GM19452 (cell line): ENCODE results near the gene KIF25.
"Not testable (repeated sequence)": the region's sequence is repeated elsewhere in the genome, so short reads cannot be mapped to it uniquely, and the experiment has no call there.

Source experiments
- ATAC-seq: cut with Tn5 transposase; IDR thresholded peaks from one replicate; pipeline ENCODE4 v1.9.1; 2021; ENCODE audit not compliant: unreplicated experiment

KIF25 gene

DNA sequence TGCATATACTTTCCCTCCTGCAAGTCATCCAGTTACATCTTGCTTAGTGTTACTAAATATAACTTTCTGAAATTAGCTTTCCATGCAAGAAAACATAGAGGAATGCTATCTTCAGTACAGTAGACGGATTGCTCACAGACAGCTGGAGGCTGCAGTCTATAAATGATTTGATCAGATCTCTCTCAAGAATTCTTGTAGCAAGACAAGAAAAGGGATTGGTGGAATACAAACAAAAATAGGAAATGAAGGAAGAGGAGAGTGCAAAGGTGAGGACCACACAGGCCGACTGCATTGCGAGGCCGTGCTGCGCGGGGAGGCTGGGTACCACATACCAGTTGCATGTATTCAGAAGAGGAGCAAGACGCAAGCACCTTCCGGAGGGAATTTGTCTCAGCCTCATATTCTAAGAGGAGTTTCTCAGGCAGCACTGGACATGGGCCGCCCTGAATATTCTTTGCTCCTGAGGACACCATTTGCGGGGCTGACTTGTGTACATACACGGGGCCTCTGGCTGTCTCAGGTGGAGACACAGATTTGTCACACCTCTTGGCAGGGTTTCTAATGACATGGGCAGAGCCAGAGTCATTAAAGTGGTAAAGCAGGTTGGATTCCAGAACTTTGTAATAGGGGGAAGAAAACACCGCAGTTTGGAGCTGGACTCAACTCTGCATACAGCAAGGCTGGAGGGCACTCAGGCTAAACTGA lies 22.7 kb upstream of the KIF25 start:
- ATAC-seq, result no peak

DNA sequence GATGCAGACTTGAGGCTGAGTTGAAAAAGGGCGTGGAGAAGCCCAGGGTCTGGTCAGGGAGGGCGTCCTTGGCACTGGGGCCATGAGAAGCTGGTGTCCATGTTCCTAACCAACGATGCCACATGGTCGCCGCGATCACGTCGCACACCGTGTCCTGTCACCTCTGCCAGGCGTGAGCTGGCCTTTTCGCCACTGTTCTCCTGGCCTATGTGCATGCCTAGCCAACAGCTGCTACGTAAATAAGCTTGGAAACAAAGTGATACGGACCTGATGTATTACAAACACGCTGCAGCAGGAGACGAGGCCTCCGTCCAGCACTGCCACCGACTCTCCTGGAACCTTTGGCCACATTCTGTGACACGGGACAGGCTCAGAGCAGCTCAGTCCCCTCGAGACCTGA lies 22.0 kb upstream of the KIF25 start:
- no peak for ATAC-seq

DNA sequence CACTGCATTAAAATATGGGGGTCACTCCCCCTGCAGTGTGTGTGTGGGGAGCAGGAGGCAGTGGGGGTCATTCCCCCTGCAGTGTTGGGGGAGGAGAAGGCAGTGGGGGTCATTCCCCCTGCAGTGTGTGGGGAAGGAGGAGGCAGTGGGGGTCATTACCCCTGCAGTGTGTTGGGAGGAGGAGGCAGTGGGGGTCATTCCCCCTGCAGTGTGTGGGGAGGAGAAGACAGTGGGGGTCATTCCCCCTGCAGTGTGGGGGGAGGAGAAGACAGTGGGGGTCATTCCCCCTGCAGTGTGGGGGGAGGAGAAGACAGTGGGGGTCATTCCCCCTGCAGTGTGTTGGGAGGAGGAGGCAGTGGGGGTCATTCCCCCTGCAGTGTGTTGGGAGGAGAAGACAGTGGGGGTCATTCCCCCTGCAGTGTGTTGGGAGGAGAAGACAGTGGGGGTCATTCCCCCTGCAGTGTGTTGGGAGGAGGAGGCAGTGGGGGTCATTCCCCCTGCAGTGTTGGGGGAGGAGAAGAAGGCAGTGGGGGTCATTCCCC lies 21.3 kb upstream of the KIF25 start:
- ATAC-seq, result not testable (repeated sequence)

DNA sequence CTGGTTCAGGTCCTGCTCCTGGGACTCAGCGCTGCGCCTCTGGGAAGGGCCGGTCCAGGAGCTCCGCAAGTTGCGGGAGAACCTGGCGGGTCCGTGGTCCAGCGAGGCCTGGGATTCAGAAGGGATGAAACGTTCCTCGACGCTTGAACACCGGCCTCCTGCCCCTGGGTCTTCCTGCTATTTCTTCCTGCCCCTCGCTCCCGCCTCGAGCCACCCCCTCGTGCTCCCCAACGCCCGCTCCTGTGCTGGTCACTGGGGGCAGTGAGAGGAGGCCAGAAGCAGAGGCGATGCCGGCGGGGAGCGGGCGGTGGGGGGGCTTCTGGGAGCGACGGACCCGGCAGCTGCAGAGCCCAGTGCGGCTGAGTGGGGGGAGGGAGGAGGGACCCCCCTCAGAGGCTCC lies 20.8 kb upstream of the KIF25 start:
- no peak for ATAC-seq

DNA sequence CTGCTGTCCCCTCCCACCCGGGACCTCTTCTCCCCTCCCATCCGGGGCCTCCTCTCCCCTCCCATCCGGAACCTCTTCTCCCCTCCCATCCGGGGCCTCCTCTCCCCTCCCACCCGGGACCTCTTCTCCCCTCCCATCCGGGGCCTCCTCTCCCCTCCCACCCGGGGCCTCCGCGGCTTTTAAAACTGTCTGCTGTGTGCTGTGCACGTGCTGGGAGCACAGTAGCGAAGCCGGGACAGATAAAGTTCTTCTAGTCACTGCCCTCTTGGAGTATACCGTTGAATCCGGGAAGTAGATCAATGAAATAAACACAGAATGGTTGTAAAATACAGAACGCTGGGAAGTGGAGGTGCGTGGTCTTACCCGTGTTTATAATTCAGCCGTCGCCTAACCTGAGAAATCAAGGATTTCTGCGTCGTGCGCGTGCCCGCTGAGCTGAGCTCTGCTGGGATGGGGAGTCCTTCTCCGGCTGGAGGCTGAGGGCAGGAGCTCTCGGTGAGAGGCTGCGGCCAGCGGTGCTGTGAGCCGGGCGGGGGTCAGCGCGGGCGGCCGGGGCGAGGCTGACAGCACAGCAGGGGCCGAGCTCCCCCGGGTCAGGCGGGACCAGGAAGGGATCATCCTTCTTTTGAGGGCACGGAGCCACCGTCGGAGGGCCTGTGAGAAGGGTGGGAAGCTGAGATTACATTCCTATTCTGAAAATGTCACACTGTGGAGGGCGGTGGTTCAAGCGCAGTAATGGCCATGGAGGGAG lies 19.6 kb upstream of the KIF25 start:
- ATAC-seq, result no peak

DNA sequence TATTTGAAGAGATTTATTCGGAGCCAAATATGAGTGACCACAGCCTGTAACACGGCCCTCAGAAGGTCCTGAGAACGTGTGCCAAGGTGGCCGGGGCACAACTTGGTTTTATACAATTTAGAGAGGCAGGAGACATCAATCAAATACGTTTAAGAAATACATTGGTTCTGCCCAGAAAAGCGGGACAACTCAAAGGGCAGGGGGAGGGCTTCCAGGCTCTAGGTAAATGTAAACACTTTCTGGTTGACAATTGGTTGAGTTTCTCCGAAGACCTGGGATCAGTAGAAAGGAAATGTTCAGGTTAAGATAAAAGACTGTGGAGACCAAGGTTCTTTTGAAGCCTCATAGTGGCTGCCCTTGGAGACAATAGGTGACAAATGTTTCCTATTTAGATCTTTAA lies 18.9 kb upstream of the KIF25 start:
- no peak for ATAC-seq

DNA sequence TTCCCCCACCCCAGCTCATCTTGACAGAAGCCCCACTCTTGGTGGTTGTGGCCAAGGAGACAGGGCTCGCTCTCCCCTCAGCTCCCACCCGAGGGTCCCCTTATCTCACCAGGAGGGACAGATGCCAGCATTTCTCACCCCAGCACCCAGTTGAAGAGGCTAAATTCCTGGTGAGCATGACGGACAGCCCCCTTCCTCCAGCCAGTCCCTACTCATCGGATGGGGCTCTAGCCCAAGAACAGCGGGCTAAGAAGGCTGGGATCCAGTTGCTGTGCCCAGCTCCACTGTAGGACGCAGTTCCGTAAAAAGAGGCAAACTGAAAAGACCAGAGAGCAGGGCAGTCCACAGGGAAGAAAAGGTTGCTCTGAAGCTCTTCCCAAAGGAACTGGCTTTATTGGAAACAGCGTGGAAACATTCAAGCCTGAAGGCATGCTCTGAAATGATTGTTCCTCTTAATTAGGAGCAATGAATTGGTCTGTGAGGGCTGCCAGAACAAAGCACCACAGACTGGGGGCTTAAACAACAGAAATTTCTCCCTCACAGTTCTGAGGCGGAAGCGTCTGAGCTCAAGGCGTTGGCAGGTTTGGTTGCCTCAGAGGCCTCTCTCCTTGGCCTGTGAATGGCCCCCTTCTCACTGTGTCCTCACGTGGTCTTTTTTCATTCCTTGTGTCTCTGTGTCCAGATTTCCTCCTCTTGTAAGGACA lies 17.9 kb upstream of the KIF25 start:
- no peak for ATAC-seq

DNA sequence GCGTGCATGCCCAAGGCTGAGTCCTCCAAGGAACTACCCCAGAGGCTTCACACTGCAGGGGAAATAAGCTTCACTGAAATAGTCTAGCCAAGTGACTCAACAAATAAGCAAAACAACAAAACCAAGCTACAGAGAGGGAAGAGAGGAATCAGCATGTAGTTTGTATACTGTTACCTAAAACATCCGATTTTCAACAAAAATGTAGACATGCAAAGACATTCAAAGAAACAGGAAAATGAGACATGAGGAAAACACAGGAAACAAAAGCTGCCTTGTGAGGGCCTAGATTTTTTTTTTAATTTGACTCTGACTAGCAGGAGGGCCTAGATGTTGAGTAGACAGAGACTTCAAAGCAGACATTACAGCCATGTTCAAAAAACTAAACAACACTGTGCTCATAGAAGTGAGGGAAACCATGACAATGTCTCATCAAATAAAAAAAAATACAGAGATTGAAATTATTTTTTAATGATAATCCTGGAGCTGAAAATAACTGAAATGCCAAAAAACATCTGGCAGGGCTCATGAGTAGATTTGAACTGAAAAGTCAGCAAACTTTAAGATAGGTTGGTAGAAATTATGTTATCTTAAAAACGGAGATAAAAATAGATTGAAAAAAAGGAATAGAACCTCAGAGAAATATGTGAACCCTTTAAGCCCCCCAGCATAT lies 16.4 kb upstream of the KIF25 start:
- no peak for ATAC-seq

DNA sequence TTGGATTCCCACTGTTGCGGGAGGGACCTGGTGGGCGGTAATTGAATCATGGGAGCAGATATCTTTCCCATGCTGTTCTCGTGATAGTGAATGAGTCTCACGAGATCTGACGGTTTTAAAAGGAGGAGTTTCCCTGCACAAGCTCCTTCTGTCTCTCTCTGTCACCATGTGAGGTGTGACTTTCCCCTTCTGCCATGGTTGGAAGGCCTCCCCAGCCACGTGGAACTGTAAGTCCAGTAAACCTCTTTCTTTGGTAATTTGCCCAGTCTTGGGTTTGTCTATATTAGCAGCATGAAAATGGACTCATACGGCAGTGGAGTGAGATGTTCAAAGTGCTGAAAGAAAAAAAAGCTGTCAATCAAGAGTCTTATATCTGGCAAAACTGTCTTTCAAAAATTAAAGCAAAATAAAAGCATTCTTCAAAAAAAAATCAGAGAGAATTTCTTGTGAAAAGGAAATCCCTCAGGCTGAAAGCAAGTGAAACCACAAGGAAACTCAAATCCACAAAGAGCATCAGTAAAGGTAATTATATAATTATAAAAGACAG lies 15.5 kb upstream of the KIF25 start:
- ATAC-seq, result no peak

DNA sequence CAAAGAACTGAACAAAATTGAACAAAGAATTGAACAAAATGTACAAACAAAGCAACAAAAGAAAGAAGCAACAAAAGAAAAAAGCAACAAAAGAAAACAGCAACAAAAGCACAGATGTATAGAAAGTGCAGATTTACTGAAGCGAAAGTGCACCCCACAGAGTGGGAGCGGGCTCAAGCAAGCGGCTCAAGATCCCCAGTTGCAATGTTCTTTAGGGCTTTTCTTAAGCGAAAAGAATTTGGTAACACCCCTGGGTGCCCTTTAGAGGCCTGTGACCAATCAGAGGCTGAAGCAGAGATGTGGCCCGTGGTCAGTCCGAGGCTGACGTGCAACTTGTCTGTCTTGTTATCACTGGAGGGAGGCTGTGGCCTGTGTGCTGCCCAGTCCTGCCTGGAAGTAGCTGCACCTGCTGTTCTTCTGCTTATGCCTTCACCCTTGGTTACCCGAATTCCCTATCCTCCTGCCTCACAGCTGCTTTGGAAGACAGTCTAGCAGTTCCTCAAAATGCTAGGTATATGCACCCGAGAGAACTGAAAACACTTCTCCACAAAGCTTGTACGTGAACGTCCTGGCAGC lies 13.2 kb upstream of the KIF25 start:
- ATAC-seq, result no peak

DNA sequence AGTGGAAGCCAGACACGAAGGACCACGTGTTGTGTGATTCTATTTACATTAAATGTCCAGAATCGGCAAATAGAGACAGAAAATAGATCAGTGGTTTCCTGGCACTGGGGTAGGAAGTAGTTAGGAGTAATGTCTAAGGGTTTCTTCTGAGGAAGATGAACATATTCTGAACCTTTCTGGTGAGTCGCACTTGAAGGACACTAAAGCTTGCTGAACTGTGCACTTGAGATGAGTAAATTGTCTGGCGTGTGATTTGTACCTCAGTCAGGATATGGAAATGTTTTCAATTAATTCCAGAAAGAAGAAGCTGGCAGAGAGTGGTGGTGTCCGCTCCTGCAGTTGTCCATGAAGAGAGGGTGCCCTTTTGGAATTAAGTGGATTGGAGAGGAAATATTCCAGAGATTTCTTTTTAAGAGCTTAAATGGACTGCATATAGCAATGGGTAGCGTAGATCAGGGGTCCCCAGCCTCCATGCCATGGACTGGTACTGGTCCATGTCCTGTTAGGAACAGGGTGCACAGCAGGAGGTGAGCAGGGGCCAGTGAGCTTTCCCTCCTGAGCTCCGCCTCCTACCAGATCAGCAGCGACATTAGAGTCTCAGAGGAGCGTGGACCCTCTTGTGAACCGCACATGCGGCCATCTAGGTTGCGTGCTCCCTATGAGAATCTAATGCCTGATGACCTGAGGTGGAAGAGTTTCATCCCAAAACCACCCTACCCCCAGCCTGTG lies 12.4 kb upstream of the KIF25 start:
- ATAC-seq, result no peak

DNA sequence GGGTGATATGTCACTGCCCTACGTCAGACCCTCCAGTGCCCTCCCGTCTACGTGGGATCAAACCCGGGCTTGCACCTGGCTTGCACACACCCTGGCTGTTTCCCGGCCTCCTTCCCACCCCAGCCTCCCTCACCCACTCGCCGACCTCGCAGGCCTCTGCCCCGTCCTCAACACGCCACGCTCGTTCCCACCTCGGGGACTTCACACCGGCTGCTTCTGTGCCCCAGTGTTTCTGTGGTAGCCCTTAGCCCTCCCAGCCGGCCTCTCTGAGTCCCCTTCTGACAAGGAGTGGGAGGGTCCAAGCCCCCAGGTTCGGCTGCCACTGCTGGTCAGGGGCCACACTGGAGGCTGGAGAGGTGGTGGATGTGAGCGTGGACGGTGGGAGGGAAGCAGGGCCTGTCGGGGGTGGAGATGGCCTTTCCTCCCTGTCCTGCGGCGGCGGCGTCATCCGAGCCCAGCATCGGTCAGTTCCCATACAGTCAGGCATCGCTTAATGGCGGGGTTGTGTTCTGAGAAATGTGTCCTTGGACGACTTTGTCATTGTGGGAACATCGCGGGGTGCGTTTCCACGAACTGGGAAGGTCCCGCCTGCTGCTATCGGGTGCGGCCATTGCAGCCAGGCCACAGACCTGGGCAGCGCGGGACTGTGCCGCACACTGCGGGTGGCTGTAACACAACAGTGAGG lies 11.4 kb upstream of the KIF25 start:
- no peak for ATAC-seq

DNA sequence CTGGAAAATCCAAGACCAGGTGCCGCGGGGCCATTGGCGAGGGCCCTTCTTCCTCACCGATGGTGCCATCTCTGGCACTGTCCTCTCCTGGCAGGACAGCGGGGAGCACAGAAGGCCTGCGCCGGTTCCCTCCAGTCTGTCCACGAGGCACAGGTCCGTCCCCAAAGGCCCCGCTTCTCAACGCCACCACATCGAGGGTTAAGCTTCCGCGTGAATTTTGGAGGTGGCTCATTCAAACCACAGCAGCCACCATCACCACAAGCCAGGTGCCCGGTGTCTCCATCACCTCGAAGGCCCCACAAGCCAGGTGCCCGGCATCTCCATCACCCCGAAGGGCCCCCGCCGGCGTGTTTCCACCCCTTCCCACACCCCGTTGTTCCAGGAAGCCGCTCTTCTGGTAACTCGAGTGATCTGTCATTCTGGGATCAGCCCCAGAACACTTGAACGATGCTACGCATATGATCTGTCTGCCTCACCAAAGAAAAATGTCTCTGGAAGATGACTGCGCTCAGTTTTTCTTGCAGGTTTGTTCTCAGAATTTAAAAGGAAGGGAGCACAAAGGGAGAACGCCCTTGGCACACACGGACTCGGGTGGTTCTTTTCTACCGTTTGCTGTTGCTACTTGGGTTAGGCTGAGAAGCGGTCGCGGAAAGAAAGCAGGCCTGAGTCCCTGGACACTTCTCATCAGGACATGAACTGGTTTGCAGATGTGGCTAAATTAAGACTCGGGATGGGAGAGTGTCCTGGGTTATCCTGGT lies 9.9 kb upstream of the KIF25 start:
- no peak for ATAC-seq

DNA sequence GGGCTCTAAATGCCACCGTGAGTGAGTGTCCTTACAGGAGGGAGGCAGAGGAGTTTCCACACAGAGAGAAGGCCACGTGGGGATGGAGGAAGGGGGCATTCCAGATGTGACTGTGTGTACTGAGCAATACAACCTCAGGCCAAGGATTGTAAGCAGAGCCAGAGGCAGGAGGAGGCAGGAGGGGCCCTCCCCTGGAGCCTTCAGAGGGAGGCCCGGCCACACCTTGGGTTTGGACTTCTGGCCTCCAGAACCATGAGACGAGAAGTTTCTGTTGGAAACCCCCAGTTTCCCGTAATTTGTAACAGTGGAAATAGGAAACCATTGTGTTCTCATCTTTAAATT lies 9.3 kb upstream of the KIF25 start:
- ATAC-seq, result no peak

DNA sequence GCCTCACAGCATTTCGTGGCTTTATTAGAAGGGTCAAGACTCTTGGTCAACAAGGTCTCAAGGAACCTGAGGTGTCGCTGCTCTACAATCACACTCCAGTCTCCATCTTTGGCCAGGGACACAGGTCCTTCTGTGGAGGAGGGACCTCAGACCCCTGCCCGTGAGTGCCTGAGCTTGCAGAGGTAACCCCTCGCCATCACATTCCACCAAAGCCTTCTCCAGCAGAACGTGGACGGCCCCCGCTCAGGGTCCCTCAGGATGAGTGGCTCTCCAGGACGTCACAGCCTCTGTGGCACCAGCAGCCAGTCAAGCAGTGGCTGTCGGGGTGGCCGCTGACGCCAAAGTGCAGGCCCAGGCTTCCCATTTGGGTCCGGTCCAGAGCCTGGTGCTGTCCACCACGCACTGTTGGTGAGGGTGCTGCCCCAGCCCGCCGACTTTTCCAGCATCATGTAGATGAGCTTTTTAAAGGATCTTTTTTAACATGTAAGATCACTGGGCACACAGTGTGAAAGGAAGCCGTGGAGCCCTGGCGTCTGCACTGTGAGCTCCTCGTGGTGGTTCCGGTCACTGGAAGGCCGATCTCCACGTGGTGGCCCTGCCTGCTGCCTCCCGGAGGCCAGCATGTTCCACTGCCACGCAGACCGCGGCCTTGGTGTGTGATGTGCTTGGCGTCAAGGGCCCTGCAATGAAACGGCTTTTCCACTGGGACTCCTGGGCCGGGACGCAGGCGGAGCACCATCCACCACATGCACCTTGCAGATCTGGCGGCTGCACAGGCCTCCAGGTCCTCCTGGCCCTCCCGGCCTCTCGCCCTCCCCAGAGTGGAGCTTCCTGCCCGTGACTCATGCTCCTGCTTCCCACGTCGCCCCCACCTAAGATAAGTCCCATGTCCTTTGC lies 8.3 kb upstream of the KIF25 start:
- no peak for ATAC-seq

DNA sequence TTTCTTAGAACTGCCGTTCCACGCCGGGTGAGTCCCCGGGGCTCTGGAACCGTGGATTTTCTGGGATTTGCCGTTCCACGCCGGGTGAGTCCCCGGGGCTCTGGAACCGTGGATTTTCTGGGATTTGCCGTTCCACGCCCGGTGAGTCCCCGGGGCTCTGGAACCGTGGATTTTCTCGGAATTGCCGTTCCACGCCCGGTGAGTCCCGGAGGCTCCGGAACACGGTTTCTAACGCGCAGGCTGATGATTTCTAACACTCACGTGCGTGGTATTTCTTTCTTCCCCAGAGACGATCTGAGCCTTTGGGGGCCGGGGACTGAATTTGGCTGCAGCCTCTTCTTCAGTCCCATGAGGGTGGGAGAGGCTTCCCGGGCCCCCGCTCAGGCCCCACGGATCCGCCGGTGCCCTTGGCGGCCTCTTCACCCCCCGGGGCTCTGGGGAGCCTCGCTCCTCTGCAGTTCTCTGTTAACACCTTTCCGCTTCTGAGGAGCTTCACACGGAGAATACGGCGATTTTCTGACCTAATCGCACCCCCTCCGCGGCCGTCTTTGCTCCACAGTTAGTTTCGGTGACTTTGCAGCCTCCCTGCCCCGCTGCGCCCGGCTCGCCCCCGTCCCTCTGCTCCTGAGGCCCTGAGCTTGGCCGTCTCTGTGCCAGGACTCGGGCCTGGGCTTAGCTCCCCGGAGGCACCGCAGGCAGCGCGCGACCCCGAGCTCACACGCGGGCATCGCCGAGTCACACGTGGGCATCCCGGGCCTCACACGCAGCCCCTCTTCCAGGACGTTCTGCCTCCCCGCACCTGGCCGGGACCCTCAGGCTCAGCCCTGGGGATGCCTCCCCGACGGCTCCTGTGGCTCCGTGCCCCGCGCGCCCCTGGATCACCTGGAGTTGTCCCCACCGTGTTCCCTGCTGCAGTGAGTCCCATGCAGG lies 7.2 kb upstream of the KIF25 start:
- no peak for ATAC-seq

DNA sequence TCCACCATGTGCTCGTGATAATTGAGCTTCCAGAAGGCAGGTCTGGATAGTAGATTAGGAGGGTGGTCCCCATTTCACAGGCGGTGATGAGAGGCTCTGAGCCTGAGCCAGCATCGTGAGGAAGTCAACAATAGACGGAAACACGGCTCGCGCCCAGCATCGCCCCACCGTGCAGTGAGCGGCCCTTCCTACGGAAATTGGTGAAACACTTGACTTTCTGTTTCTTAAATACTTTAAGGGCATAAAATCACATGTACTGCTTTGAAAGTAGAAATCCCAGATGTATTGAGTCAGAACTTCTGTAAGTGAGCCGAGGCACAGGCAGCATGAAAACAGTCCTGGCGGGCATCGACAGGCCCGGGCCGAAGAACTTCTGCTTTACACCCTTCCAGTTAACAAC lies 4.3 kb upstream of the KIF25 start:
- ATAC-seq, result no peak
